Ramos (cell line): ENCODE data around the gene ZC3HAV1.
"Not testable (repeated sequence)": the region's sequence is repeated elsewhere in the genome, so short reads cannot be mapped to it uniquely, and the experiment has no call there.

Experiments
- in situ Hi-C: fragments of 300-500 bp; cut with MboI; formaldehyde crosslinking; loops from one replicate; pipeline ENCODE4 v1.14.3; 2022; ENCODE audit warnings: low sequenced_read_pairs; ENCODE audit not compliant: unreplicated experiment

The ZC3HAV1 gene

GRCh38 chr7:139033346-139034114, 76.0 kb downstream of the ZC3HAV1 start:
- in situ Hi-C loops: no loop called here

- in situ Hi-C loops: no loop called here
Measured at GRCh38 chr7:139032473-139032872, 77.0 kb downstream of the ZC3HAV1 start.

GRCh38 chr7:139029353-139029752, 80.2 kb downstream of the ZC3HAV1 start:
- in situ Hi-C loops: no loop called here

GRCh38 chr7:139026551-139026950, 83.0 kb downstream of the ZC3HAV1 start:
- in situ Hi-C loops: no loop called here

GRCh38 chr7:139025861-139026260, 83.7 kb downstream of the ZC3HAV1 start:
- in situ Hi-C loops: not testable (repeated sequence)

- in situ Hi-C loops: no loop called here
Measured at GRCh38 chr7:139023076-139023475, 86.4 kb downstream of the ZC3HAV1 start.

GRCh38 chr7:139022286-139022685, 87.2 kb downstream of the ZC3HAV1 start:
- in situ Hi-C loops: no loop called here

- in situ Hi-C loops: no loop called here
Measured at GRCh38 chr7:139018910-139019309, 90.6 kb downstream of the ZC3HAV1 start.

GRCh38 chr7:139016931-139017511, 92.5 kb downstream of the ZC3HAV1 start:
- in situ Hi-C loops: no loop called here

GRCh38 chr7:139011373-139011772, 98.1 kb downstream of the ZC3HAV1 start:
- in situ Hi-C loops: no loop called here

GRCh38 chr7:139004321-139005090, 105.0 kb downstream of the ZC3HAV1 start:
- in situ Hi-C loops: no loop called here

- in situ Hi-C loops: no loop called here
Measured at GRCh38 chr7:138999414-138999813, 110.1 kb downstream of the ZC3HAV1 start.
